ENCODE measurements around the gene PLXNA2. TPM values are rescaled to one million over a fixed set of nuclear protein-coding genes. Genes with fewer than 3 reads are reported as not detected.

Gene PLXNA2
- total and polyA plus RNA-seq, 2 donors (not counting 1 experiment from before 2014, with no cell fraction given), result 0.31 to 1.2 TPM

- TF ChIP-seq EZH2 (IDR thresholded peaks at IDR 0.05; ENCODE audit: borderline replicate concordance, insufficient read depth, low read depth, low read length, poor library complexity, severe bottlenecking), result no peak
- no peak for TF ChIP-seq CTCF (IDR thresholded peaks at IDR 0.05)
- WGBS (ENCODE audit: insufficient coverage), result 82% methylated on average over 6 of the region's 10 CpGs
- Mint-ChIP-seq H3K27me3 (peaks cover 24% of the 10 kb centered on the region), H3K4me3 (no peak overlapping the region), H3K27ac (no peak overlapping the region), H3K9me3 (ENCODE audit: insufficient read depth) (no peaks in the 10 kb centered on the region), H3K4me1 (peaks cover 17% of the 10 kb centered on the region)
- intact Hi-C loops (cut with micrococcal nuclease), result loop anchor here (10.0 kb wide), 1 partner anchor 355 kb away; no protein-coding TSS in a partner anchor
- ATAC-seq (ENCODE audit: low read depth) (no peak), DNase-seq (no peak)
- Histone ChIP-seq H3K36me3 (replicated peaks in 1 of 2; ENCODE audit: control extremely low read depth in 1 of 2, control insufficient read depth in 1 of 2, extremely low read depth in 1 of 2, insufficient read depth in 2 of 2, low read length in 1 of 2) (no peaks in the 10 kb centered on the region), H2AFZ (ENCODE audit: insufficient read depth, low read depth, low read length, poor library complexity, severe bottlenecking) (no peak overlapping the region), H3K27me3 (replicated peaks in 1 of 4; ENCODE audit: control extremely low read depth in 1 of 4, control insufficient read depth in 3 of 4, insufficient read depth in 4 of 4, low read length in 3 of 4) (peaks cover 0 to 21% (median 8%) of the 10 kb centered on the region in 4 experiments), H4K20me1 (ENCODE audit: control insufficient read depth, insufficient read depth, low read length, poor library complexity, severe bottlenecking) (no peaks in the 10 kb centered on the region), H3K9ac (ENCODE audit: low read length) (no peak overlapping the region), H3K27ac (ENCODE audit: low read length in 2 of 2) (no peak overlapping the region), H3K4me3 (ENCODE audit: control extremely low read depth in 1 of 5, extremely low read depth in 1 of 5, insufficient read depth in 1 of 5, low read depth in 2 of 5, low read length in 4 of 5) (no peak overlapping the region), H3K9me3 (ENCODE audit: control extremely low read depth in 1 of 3, control insufficient read depth in 2 of 3, insufficient read depth in 1 of 3, low read length in 2 of 3) (no peaks in the 10 kb centered on the region), H3K4me1 (ENCODE audit: control insufficient read depth in 2 of 2, insufficient read depth in 2 of 2, low read length in 2 of 2) (peaks cover 18 to 19% of the 10 kb centered on the region in 2 donors), H3K79me2 (ENCODE audit: control insufficient read depth, insufficient read depth, low read length) (no peaks in the 10 kb centered on the region), H3K4me2 (replicated peaks; ENCODE audit: low read depth, low read length, poor library complexity, severe bottlenecking) (no peak overlapping the region)
- POLR2A ChIA-PET, result no interaction called here
- CTCF ChIA-PET, result interaction anchor here (0.9 kb wide), 1 partner anchor 30 kb away, joined by 3 read pairs; no protein-coding TSS in a partner anchor
These were observed 4.5 kb downstream of the PLXNA2 start for GRCh38 chr1:208239473-208240381.
